GM19193 (cell line): Measurements from ENCODE around the gene AP3S2.

Source experiments
- POLR2A ChIP-seq: IDR thresholded peaks from 4 replicates; pipeline ENCODE4 v1.6.1; 2011; ENCODE audit not compliant: insufficient read depth, insufficient read length; ENCODE audit errors: extremely low read depth

The AP3S2 gene

DNA sequence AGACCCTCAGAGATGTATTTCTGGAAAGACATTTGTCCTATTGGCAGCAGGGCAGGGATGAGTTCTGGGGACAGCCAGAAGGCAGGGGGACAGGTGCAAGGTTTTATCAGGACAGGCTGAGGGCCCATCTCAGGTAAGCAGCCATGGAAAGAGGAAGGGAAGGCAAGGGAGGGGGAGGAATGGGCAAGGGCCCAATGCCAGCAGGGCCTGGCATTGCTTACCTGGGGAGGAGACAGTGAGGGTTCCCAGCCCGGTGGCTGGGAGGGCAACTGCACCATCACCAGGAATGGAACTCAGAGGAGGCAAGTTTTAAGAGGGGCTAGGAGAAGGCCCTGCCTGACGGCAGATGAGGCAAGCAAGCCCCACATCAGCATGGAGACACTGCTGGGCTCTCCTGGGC is 15.8 kb upstream of the AP3S2 start:
- no peak for TF ChIP-seq POLR2A

GRCh38 chr15:89908226-89908625 is 14.4 kb upstream of the AP3S2 start:
- no peak for TF ChIP-seq POLR2A

GRCh38 chr15:89907289-89907688 is 13.5 kb upstream of the AP3S2 start:
- TF ChIP-seq POLR2A, result no peak

DNA sequence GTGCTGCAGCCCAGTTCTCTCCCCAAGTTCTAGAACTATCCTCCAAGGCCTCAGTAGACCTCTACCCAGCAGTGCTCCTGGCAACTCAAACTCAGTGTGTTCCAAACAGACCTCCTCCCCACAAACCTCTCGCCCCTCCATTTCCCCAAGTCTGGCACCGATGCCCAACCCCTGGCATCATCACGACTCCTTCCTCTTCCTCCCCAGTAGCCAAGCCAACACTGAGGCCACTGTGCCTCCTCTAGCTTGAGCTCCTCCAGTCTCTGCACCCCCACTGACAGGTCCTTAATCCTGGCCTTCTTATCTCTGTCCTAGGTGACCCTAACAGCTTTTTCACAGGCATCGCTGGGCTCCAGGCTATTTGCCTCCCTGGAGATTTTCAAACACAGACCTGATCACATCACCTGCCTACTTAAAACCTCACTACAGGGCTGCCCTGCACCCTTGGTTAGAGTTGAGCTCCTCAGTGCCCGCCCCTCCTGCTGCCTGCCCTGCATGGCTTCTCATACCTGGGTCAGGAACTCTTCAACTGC is 12.1 kb upstream of the AP3S2 start:
- no peak for TF ChIP-seq POLR2A

DNA sequence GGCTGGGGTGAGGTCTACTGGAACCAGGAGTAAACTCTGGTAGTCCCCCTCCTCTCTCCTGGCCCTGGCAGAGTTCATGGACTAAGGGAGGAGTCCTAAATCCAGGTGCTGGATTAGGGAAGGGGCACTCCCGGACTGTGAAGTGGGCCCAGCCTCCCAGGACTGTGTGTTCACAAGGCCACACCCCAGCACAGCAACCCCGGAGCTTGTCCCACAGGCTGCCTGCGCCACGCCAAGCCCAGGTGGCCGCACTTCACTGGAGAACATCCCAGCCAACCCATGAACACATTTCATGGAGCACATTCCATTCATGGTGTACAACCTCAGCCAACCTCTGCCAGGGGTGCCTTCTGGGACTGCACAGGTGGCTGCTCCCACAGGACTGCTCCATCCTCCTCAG is 10.7 kb upstream of the AP3S2 start:
- no peak for TF ChIP-seq POLR2A

- TF ChIP-seq POLR2A, result no peak
Measured at GRCh38 chr15:89903858-89904130, 10.0 kb upstream of the AP3S2 start.

DNA sequence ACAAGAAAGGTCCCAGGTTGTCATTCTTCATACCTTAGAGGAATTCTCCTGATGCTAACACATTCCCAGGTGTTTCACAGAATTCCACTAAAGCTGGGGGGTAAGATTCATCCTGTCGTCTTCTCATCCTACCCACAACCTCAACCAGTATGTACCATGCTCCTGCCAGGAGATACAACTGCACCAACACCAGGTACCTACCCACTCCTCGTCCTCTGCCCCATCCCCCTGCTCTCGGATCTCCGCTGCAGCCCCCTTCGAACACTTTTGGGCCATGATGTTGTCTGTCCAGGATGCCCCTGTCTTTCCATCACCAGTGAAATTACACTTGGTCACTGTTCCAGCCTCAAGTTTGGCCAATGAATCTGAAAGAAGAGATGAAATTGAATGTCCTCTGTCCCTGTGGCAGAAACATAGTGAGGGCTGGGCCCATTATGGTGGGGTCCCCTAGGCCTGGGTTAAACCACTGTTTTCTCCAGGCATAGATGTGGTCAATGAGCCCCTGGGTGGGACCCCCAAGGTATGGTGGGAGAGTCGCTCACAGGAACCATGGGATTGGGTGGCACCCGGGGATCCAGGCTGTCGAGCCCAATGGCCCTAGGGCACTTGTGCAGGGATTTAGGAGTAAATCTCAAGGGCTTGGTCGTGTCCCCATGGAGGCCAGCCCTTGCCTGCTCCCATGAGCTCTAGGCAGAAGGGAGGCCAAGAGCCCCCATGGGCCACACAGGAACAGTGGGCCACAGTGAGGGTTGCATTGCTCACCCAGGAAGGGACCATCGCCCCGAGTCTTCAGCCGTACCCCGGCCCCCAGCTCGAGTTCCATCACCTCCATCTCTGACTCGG is 9.4 kb upstream of the AP3S2 start:
- TF ChIP-seq POLR2A, result no peak

DNA sequence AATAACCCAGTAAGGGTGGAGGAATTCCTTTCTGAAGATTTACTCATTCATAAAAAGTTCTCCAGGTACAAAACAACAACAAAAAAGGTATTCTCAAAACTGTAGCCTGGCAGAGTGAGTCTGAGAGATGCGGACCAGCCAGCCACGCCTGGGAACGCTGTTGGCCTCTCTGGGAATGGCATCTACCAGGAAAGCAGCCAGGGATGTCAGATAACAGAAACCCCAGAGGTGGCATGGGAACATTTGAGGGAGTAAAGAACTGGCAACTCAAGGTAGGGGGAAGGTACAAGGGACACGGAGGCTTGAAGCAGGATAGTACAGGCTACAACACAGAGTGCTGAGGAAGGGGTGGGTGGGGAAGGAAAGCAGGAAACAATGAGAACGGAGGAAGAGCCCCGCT is 7.1 kb upstream of the AP3S2 start:
- TF ChIP-seq POLR2A, result no peak

DNA sequence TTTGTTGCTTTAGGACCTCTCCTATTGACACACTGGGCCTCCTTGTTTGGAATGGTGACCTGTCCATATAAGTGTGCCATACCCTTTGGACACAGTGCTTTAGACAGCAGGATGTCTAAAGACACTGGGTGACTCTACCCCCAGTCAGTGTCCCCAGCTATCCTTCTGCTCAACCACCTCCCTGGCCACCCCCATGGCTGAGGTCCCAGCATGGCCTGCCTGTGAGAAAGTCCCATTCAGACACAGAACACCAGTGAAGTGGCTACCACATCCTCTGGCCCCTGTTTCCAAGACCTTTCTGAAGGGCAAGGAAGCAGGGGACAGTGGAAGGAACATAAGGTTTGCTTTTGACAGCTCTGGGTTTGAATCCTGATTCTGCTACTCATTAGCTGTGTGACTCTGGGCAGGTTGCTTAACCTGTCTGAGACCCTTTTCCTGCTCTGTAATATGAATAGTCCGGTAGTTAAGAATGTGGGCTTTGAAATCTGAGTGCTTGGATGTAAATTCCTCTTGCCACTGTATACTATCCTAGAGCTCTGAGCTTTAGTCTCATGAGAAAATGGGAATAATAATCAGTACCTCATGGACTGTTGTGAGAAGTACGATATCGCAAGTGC is 6.3 kb upstream of the AP3S2 start:
- TF ChIP-seq POLR2A, result no peak

GRCh38 chr15:89899295-89899945 is 5.6 kb upstream of the AP3S2 start:
- no peak for TF ChIP-seq POLR2A

GRCh38 chr15:89898614-89899294 is 5.0 kb upstream of the AP3S2 start:
- TF ChIP-seq POLR2A, result no peak

DNA sequence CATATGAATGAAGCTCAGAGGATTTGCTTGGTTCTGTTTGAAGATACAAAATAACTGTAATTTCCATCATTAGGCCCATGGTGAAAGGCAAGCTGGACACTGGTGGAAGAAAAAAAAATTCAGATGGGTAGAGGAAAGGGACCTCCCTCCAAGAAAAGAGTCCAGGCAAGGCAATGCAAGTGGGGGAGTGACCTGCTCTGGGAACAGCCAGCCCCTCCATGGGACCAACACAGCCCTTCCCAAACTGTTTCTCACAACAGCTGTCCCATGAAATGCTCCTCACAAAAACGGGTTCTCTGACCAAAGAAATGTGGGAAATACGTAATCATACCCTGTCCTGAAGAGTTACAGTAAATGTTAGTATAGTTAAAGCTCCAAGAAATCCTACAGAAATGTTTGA is 4.4 kb upstream of the AP3S2 start:
- no peak for TF ChIP-seq POLR2A

DNA sequence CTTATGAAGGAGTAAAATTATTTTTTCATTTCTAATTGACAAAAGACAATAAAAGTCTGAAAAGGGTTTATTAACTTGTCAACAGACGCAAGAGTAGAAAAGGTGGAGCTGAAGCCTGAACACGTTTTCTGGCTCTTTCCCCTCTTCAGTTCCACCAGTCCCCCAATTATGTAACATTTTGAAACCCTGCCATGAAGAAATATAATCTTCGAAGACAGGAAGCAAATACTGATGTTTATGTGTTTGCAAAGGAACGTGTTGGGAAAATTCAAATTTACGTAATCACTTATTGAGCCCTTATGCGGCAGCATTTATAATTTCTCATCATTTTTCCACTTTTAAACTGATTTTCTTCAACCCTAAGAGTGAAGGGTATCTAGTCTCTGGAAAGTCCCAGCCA is 767 bp downstream of the AP3S2 start:
- no peak for TF ChIP-seq POLR2A

DNA sequence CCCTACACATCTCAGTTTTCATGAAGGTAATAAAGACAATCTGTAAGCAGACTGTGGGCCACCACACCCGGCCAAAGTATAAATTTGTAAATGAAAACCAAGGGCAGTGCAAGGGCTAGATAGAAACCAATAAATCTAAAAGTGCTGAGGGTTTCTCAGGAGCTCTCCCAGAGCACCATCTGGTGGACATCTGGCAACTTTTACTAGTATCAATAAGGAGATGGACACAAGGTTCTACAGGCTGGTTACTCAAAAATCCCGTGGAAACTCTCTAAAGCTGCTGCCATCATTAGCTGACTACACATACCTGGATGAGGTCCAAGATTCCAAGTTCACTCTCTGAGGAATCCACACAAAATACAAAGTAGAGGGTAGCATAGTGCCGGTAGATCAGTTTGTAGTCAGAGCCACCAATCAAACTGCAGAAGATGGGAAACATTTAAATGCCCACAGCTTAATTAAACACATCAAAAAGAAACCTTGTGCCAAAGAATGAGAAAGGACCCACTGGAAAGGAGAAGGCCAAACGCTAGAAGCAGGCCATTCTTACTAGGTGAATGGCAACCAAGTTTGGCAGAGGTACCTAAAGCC is 5.5 kb downstream of the AP3S2 start:
- no peak for TF ChIP-seq POLR2A

- TF ChIP-seq POLR2A, result no peak
Measured at GRCh38 chr15:89885611-89886010, 8.2 kb downstream of the AP3S2 start.
